Esophagus mucosa (tissue), 1 donor: ENCODE data around the gene VGLL4. TPM values are rescaled to one million over a fixed set of nuclear protein-coding genes. Genes with fewer than 3 reads are reported as not detected.

Source experiments
- ATAC-seq: fragments of 200-7000 bp; cut with Tn5 transposase; one replicate; pipeline ENCODE4 v1.9.1; 2020
- total RNA-seq: library from RNA; stranded (reverse); gene quantifications from one replicate; pipeline ENCODE4 v1.2.4, GENCODE V29; 2023
- donor health status: DM: yes; HTN: yes; CAD: no.

VGLL4 gene
- total RNA-seq, 1 donor from 2014 or later: 36.3 TPM

- ATAC-seq: no peak
Measured at GRCh38 chr3:11627612-11628011, 16.1 kb downstream of the VGLL4 start.

- ATAC-seq: no peak
Measured at GRCh38 chr3:11626084-11626463, 17.6 kb downstream of the VGLL4 start.

- ATAC-seq: no peak
Measured at GRCh38 chr3:11625376-11626083, 18.2 kb downstream of the VGLL4 start.

- ATAC-seq: no peak
Measured at GRCh38 chr3:11624704-11625375, 18.9 kb downstream of the VGLL4 start.

GRCh38 chr3:11624161-11624560, 19.6 kb downstream of the VGLL4 start:
- ATAC-seq: peak; percentile 87

- no peak for ATAC-seq
Measured at GRCh38 chr3:11622586-11623550, 20.8 kb downstream of the VGLL4 start.

- ATAC-seq: no peak
Measured at GRCh38 chr3:11621077-11621476, 22.6 kb downstream of the VGLL4 start.

- ATAC-seq: no peak
Measured at GRCh38 chr3:11619946-11620652, 23.6 kb downstream of the VGLL4 start.

GRCh38 chr3:11619461-11619860, 24.3 kb downstream of the VGLL4 start:
- no peak for ATAC-seq

GRCh38 chr3:11618904-11619303, 24.8 kb downstream of the VGLL4 start:
- ATAC-seq: no peak

GRCh38 chr3:11616551-11616950, 27.2 kb downstream of the VGLL4 start:
- ATAC-seq: no peak

- ATAC-seq: peak; percentile 19
Measured at GRCh38 chr3:11613851-11614487, 29.7 kb downstream of the VGLL4 start.

- no peak for ATAC-seq
Measured at GRCh38 chr3:11613319-11613718, 30.4 kb downstream of the VGLL4 start.

- ATAC-seq: no peak
Measured at GRCh38 chr3:11612515-11613188, 31.1 kb downstream of the VGLL4 start.

GRCh38 chr3:11611341-11611799, 32.3 kb downstream of the VGLL4 start:
- no peak for ATAC-seq

- ATAC-seq: peak; percentile 53
Measured at GRCh38 chr3:11610700-11611275, 32.9 kb downstream of the VGLL4 start.

- peak; percentile 58 for ATAC-seq
Measured at GRCh38 chr3:11610044-11610671, 33.6 kb downstream of the VGLL4 start.

- ATAC-seq: no peak
Measured at GRCh38 chr3:11609481-11609880, 34.2 kb downstream of the VGLL4 start.

GRCh38 chr3:11607816-11608215, 35.9 kb downstream of the VGLL4 start:
- ATAC-seq: peak; percentile 48

GRCh38 chr3:11606865-11607440, 36.8 kb downstream of the VGLL4 start:
- peak; percentile 23 for ATAC-seq
